H9 (cell line): ENCODE data around the gene SDC4. TPM values are rescaled to one million over a fixed set of nuclear protein-coding genes. Genes with fewer than 3 reads are reported as not detected.

Experiments used
- DNase-seq: peaks from one replicate; pipeline ENCODE4 v3.0.0-alpha.2; 2017
- H2AFZ ChIP-seq: one replicate; pipeline ENCODE4 v1.6.1; 2013; ENCODE audit warnings: mild to moderate bottlenecking, low read length, control low read depth, moderate library complexity
- H2AK5ac ChIP-seq: 2 replicates; pipeline ENCODE4 v1.6.1; 2013; ENCODE audit warnings: low read length, control low read depth, mixed read lengths; ENCODE audit not compliant: insufficient read length
- H2BK120ac ChIP-seq: one replicate; pipeline ENCODE4 v1.6.1; 2013; ENCODE audit warnings: low read depth, mild to moderate bottlenecking, low read length, control low read depth, inconsistent platforms; ENCODE audit not compliant: poor library complexity, severe bottlenecking
- H2BK12ac ChIP-seq: 2 replicates; pipeline ENCODE4 v1.6.1; 2013; ENCODE audit warnings: low read length, control low read depth, mixed read lengths, low read depth; ENCODE audit not compliant: insufficient read length
- H2BK15ac ChIP-seq: 2 replicates; pipeline ENCODE4 v1.6.1; 2013; ENCODE audit warnings: low read depth, low read length, control low read depth
- H2BK20ac ChIP-seq: one replicate; pipeline ENCODE4 v1.6.1; 2013; ENCODE audit warnings: low read depth, mild to moderate bottlenecking, low read length, control low read depth, inconsistent platforms; ENCODE audit not compliant: poor library complexity, severe bottlenecking
- H2BK5ac ChIP-seq: 2 replicates; pipeline ENCODE4 v1.6.1; 2013; ENCODE audit warnings: low read length, control low read depth, mixed read lengths; ENCODE audit not compliant: insufficient read length
- H3K14ac ChIP-seq: 2 replicates; pipeline ENCODE4 v1.6.1; 2013; ENCODE audit warnings: low read length, control low read depth; ENCODE audit not compliant: insufficient read depth
- H3K18ac ChIP-seq: 2 replicates; pipeline ENCODE4 v1.6.1; 2013; ENCODE audit warnings: low read depth, mild to moderate bottlenecking, mixed read lengths, low read length, control low read depth; ENCODE audit not compliant: insufficient read length
- H3K23ac ChIP-seq: 2 replicates; pipeline ENCODE4 v1.6.1; 2013; ENCODE audit warnings: low read length, control low read depth, mixed read lengths, low read depth; ENCODE audit not compliant: insufficient read length
- H3K23me2 ChIP-seq: 2 replicates; pipeline ENCODE4 v1.6.1; 2013; ENCODE audit warnings: low read depth, mild to moderate bottlenecking, mixed read lengths, low read length, control low read depth; ENCODE audit not compliant: insufficient read length, poor library complexity, severe bottlenecking
- H3K27ac ChIP-seq: 2 replicates; pipeline ENCODE4 v1.5.1; 2013; ENCODE audit warnings: low read length, control low read depth, mixed read lengths, low read depth; ENCODE audit not compliant: insufficient read length
- H3K27me3 ChIP-seq: 2 replicates; pipeline ENCODE4 v1.6.1; 2013; ENCODE audit warnings: low read length, control low read depth, inconsistent platforms; ENCODE audit not compliant: insufficient read depth
- H3K4ac ChIP-seq: 2 replicates; pipeline ENCODE4 v1.6.1; 2013; ENCODE audit warnings: low read depth, mild to moderate bottlenecking, control low read depth, inconsistent platforms, low read length, moderate library complexity
- H3K4me1 ChIP-seq: 2 replicates; pipeline ENCODE4 v1.6.1; 2013; ENCODE audit warnings: low read length, control low read depth, inconsistent platforms; ENCODE audit not compliant: insufficient read depth
- H3K4me2 ChIP-seq: 2 replicates; pipeline ENCODE4 v1.6.1; 2013; ENCODE audit warnings: low read length, control low read depth, mixed read lengths; ENCODE audit not compliant: insufficient read length, insufficient read depth
- H3K56ac ChIP-seq: 2 replicates; pipeline ENCODE4 v1.6.1; 2013; ENCODE audit warnings: low read depth, mild to moderate bottlenecking, mixed read lengths, low read length, control low read depth; ENCODE audit not compliant: insufficient read length
- H3K79me1 ChIP-seq: 2 replicates; pipeline ENCODE4 v1.6.1; 2013; ENCODE audit warnings: low read depth, mild to moderate bottlenecking, moderate library complexity, low read length, control low read depth, inconsistent platforms; ENCODE audit not compliant: insufficient read depth, poor library complexity, severe bottlenecking
- H3K79me2 ChIP-seq: 2 replicates; pipeline ENCODE4 v1.6.1; 2013; ENCODE audit warnings: low read length, control low read depth, inconsistent platforms; ENCODE audit not compliant: insufficient read depth
- H3K9ac ChIP-seq: 2 replicates; pipeline ENCODE4 v1.6.1; 2013; ENCODE audit warnings: low read length, control low read depth, mixed read lengths; ENCODE audit not compliant: insufficient read length; ENCODE audit errors: extremely low read depth
- H3K9me3 ChIP-seq: one replicate; pipeline ENCODE4 v1.6.1; 2013; ENCODE audit warnings: low read depth, low read length, inconsistent platforms; ENCODE audit not compliant: control insufficient read depth
- H3T11ph ChIP-seq: one replicate; pipeline ENCODE4 v1.6.1; 2013; ENCODE audit warnings: mild to moderate bottlenecking, low read length, control low read depth, inconsistent platforms
- H4K20me1 ChIP-seq: one replicate; pipeline ENCODE4 v1.6.1; 2013; ENCODE audit not compliant: control insufficient read depth, insufficient read length, insufficient read depth
- H4K5ac ChIP-seq: 2 replicates; pipeline ENCODE4 v1.6.1; 2013; ENCODE audit warnings: low read depth, mild to moderate bottlenecking, mixed read lengths, low read length, control low read depth; ENCODE audit not compliant: insufficient read length
- H4K8ac ChIP-seq: replicated peaks from 2 replicates; pipeline ENCODE4 v1.6.1; 2013; ENCODE audit warnings: low read length, control low read depth, mixed read lengths, low read depth; ENCODE audit not compliant: insufficient read length
- H4K91ac ChIP-seq: 2 replicates; pipeline ENCODE4 v1.6.1; 2013; ENCODE audit warnings: low read depth, mild to moderate bottlenecking, moderate library complexity, mixed read lengths, low read length, control low read depth; ENCODE audit not compliant: insufficient read length
- H3K27ac Mint-ChIP-seq, 3 experiments: 2 replicates in 2 of 3; 3 replicates in 1 of 3; pipeline ENCODE4 v1.8.0; 2020 to 2021; ENCODE audit warnings: mixed read lengths in 3 of 3, mild to moderate bottlenecking in 1 of 3, moderate library complexity in 1 of 3
- H3K27me3 Mint-ChIP-seq: 2 replicates; pipeline ENCODE4 v1.8.0; 2021; ENCODE audit warnings: low read depth, mild to moderate bottlenecking, moderate library complexity, mixed read lengths
- H3K36me3 Mint-ChIP-seq, 3 experiments: 2 replicates in 2 of 3; 3 replicates in 1 of 3; pipeline ENCODE4 v1.8.0; 2020 to 2021; ENCODE audit warnings: low read depth in 3 of 3, mixed read lengths in 3 of 3; ENCODE audit not compliant: insufficient read depth in 1 of 3
- H3K4me1 Mint-ChIP-seq, 2 experiments: 2 replicates each; pipeline ENCODE4 v1.8.0; 2020; ENCODE audit warnings: mixed read lengths in 2 of 2
- H3K4me3 Mint-ChIP-seq, 2 experiments: 2 replicates in 1 of 2; 3 replicates in 1 of 2; pipeline ENCODE4 v1.8.0; 2020 to 2021; ENCODE audit warnings: mild to moderate bottlenecking in 2 of 2, mixed read lengths in 2 of 2, moderate library complexity in 1 of 2
- H3K9me3 Mint-ChIP-seq, 2 experiments: 2 replicates in 1 of 2; 3 replicates in 1 of 2; pipeline ENCODE4 v1.8.0; 2020; ENCODE audit warnings: mild to moderate bottlenecking in 2 of 2, mixed read lengths in 2 of 2, moderate library complexity in 1 of 2
- WGBS: extraction: QIAGEN DNeasy Blood & Tissue Kit; methylation state at CpG from one replicate; pipeline ENCODE4 v1.1.7; 2013; ENCODE audit warnings: missing lambda C conversion rate, low lambda C conversion rate, mixed read lengths; ENCODE audit not compliant: insufficient read length; ENCODE audit errors: extremely low coverage; 5-methylcytosine and 5-hydroxymethylcytosine counted together
- total RNA-seq: library from RNA; stranded (reverse); gene quantifications from 2 replicates; pipeline ENCODE4 v1.2.1, GENCODE V29; 2021
- TF ChIP-seq, protein P1 (sequence below): fragments of 200-600 bp; sonication (generic); conservative IDR thresholded peaks from 3 replicates; pipeline ENCODE4 v1.8.0; 2021; ENCODE audit warnings: antibody characterized with exemption, mild to moderate bottlenecking

Gene SDC4
- total RNA-seq, 1 experiment from 2014 or later, result 50.7 TPM

DNA sequence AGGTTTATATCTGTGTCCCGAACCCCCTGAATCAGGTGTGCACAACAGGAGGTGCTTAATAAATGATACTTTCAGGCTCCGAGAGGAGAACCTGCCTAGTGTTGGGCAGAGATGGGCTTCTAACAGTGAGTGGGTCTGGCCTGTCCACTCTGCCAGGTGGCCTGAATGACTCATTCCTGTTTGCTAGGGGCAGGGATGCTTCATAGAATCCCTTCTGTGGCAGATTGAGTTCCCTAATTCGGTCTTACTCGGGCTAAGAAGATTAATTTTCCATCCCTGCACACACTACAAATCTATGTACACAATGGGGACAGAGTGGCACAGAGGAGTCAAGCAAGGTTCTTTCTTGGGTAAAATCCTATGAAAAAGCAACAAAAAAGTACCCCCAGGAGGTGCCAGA lies 19.8 kb downstream of the SDC4 start:
- H4K8ac ChIP-seq, result no peak overlapping the region
- H3K14ac ChIP-seq, result no peak overlapping the region
- H3K56ac ChIP-seq, result no peak overlapping the region
- peaks cover 8 to 52% (median 50%) of the 10 kb centered on the region in 3 experiments; a peak in 6 of 7 replicates for H3K36me3 Mint-ChIP-seq
- H3K4me3 Mint-ChIP-seq, result no peak overlapping the region
- H3K23ac ChIP-seq, result no peak overlapping the region
- no peak overlapping the region for H3K27ac Mint-ChIP-seq
- no peak overlapping the region for H4K91ac ChIP-seq
- H3K9me3 Mint-ChIP-seq, result no peaks in the 10 kb centered on the region
- TF ChIP-seq, protein P1, sequence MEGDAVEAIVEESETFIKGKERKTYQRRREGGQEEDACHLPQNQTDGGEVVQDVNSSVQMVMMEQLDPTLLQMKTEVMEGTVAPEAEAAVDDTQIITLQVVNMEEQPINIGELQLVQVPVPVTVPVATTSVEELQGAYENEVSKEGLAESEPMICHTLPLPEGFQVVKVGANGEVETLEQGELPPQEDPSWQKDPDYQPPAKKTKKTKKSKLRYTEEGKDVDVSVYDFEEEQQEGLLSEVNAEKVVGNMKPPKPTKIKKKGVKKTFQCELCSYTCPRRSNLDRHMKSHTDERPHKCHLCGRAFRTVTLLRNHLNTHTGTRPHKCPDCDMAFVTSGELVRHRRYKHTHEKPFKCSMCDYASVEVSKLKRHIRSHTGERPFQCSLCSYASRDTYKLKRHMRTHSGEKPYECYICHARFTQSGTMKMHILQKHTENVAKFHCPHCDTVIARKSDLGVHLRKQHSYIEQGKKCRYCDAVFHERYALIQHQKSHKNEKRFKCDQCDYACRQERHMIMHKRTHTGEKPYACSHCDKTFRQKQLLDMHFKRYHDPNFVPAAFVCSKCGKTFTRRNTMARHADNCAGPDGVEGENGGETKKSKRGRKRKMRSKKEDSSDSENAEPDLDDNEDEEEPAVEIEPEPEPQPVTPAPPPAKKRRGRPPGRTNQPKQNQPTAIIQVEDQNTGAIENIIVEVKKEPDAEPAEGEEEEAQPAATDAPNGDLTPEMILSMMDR, result no peak
- no peak overlapping the region for H3K4ac ChIP-seq
- no peak overlapping the region for H2BK15ac ChIP-seq
- no peaks in the 10 kb centered on the region for H3K9me3 ChIP-seq
- H4K5ac ChIP-seq, result no peak overlapping the region
- no peaks in the 10 kb centered on the region for H3K23me2 ChIP-seq
- H3K9ac ChIP-seq, result no peak overlapping the region
- H3K27me3 Mint-ChIP-seq, result no peaks in the 10 kb centered on the region
- no peaks in the 10 kb centered on the region for H3K79me1 ChIP-seq
- H2AFZ ChIP-seq, result no peak overlapping the region
- no peaks in the 10 kb centered on the region for H3K27me3 ChIP-seq
- H2BK12ac ChIP-seq, result no peak overlapping the region
- H3K79me2 ChIP-seq, result no peaks in the 10 kb centered on the region
- WGBS, result no CpG with 5 or more reads among the region's 4 CpGs
- H3K4me1 ChIP-seq, result no peaks in the 10 kb centered on the region
- no peak for DNase-seq
- H3K27ac ChIP-seq, result no peak overlapping the region
- no peak overlapping the region for H2BK120ac ChIP-seq
- H3K18ac ChIP-seq, result no peak overlapping the region
- H3T11ph ChIP-seq, result no peak overlapping the region
- H4K20me1 ChIP-seq, result no peaks in the 10 kb centered on the region
- no peak overlapping the region for H3K4me2 ChIP-seq
- H2BK5ac ChIP-seq, result no peak overlapping the region
- H3K4me1 Mint-ChIP-seq, result peaks cover 0 to 6% of the 10 kb centered on the region in 2 experiments; a peak in 1 of 4 replicates
- no peak overlapping the region for H2BK20ac ChIP-seq
- H2AK5ac ChIP-seq, result no peak overlapping the region
